Choroid plexus epithelial cell (primary cell): ENCODE data around the gene TMC3.
"Not testable (repeated sequence)": the region's sequence is repeated elsewhere in the genome, so short reads cannot be mapped to it uniquely, and the experiment has no call there.

Experiments used
- DNase-seq: peaks from one replicate; pipeline ENCODE4 v3.0.0-alpha.2; 2010; ENCODE audit warnings: low read depth
- H3K4me3 ChIP-seq: 2 replicates; pipeline ENCODE4 v1.5.1; 2011; ENCODE audit warnings: low read depth, mild to moderate bottlenecking, control low read depth, low read length, moderate library complexity
- TF ChIP-seq, protein P1 (sequence below): conservative IDR thresholded peaks from 2 replicates; pipeline ENCODE4 v1.5.1; 2011; ENCODE audit warnings: low read depth, mild to moderate bottlenecking, control low read depth, inconsistent platforms, low read length, moderate library complexity

The TMC3 gene

DNA sequence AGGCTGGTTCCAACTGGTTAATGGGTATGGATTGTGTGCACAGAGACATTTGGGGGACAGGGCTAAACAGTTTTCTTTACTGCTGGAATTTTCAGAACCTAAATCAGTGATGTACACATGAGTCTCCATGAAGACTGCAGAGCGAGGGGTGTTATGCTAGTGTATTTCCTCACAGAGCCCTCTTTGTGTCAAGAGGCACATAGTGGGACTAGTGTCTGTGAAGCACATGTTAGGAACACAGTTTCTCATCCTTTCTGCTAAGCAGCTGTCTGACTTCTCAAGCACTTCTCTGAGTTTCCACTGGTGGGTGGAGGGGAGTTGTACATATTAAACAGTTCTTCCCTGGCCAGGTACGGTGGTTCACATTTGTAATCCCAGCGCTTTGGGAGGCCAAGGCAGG lies 40.6 kb downstream of the TMC3 start:
- DNase-seq = no peak
- TF ChIP-seq, protein P1, sequence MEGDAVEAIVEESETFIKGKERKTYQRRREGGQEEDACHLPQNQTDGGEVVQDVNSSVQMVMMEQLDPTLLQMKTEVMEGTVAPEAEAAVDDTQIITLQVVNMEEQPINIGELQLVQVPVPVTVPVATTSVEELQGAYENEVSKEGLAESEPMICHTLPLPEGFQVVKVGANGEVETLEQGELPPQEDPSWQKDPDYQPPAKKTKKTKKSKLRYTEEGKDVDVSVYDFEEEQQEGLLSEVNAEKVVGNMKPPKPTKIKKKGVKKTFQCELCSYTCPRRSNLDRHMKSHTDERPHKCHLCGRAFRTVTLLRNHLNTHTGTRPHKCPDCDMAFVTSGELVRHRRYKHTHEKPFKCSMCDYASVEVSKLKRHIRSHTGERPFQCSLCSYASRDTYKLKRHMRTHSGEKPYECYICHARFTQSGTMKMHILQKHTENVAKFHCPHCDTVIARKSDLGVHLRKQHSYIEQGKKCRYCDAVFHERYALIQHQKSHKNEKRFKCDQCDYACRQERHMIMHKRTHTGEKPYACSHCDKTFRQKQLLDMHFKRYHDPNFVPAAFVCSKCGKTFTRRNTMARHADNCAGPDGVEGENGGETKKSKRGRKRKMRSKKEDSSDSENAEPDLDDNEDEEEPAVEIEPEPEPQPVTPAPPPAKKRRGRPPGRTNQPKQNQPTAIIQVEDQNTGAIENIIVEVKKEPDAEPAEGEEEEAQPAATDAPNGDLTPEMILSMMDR = no peak

DNA sequence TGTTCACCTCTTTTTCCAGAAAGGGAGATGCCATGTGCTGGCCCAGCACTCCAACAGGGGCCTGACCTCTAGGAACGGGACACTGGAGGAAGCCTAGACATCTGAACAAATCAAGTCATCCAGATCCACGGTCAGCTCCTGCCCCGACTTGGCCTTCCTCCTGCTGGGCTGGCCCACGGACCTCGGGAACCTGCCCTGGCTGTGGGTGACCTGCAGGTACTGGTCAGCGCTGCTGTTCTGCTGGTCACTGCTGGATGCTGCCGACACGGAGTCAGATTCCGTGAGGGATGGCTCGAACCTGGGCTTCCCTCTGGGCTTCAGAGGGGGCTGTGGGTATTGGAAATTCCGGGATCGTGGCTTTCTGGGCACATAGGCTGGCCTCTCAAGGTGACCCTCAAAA lies 41.7 kb downstream of the TMC3 start:
- TF ChIP-seq, protein P1 = no peak
- DNase-seq = no peak

More for the DNA sequence above, 40.6 kb downstream of the TMC3 start:
- H3K4me3 ChIP-seq = no peak overlapping the region

DNA sequence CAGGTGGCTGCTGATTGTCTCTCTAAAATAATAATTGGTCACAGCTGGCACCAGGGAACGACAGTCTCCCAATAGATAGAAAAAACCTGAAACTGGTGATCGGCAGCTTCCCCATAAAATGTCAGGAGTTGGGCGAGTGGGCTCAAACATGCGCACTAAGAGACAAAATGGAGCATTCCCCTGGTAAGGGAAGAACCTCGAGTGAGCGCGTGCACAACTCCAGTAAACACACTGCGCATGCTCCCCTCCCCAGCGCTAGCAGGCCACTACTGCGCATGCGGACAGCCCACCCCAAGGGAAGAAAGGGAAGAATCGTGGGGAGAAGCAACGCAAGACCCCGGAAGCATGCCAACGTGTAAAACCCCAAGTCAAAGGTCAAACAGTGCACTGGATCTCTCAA lies 42.4 kb downstream of the TMC3 start:
- TF ChIP-seq, protein P1 = no peak
- no peak for DNase-seq
- H3K4me3 ChIP-seq = no peak overlapping the region

More for the DNA sequence above, 41.7 kb downstream of the TMC3 start:
- no peak overlapping the region for H3K4me3 ChIP-seq

DNA sequence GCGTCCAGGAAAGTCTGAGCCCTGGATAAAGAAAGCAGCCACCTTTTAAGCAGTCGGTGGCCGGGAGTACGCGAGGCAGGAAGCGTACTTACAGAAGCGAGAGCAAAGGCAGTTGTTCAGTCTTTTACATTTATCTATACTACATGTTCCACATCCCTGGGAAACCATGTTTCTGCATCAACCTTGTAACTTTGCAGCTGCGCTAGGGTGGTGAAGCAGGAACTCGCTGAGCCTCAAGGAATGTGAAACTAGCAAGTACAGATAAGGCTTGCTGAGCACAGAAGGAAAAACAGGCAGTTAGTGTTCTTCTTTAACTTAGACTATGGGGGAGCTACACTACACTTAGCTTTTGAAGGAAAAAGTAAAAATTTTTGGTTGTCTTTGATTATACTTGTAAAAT lies 42.9 kb downstream of the TMC3 start:
- DNase-seq = peak; percentile 88
- not testable (repeated sequence) for H3K4me3 ChIP-seq

DNA sequence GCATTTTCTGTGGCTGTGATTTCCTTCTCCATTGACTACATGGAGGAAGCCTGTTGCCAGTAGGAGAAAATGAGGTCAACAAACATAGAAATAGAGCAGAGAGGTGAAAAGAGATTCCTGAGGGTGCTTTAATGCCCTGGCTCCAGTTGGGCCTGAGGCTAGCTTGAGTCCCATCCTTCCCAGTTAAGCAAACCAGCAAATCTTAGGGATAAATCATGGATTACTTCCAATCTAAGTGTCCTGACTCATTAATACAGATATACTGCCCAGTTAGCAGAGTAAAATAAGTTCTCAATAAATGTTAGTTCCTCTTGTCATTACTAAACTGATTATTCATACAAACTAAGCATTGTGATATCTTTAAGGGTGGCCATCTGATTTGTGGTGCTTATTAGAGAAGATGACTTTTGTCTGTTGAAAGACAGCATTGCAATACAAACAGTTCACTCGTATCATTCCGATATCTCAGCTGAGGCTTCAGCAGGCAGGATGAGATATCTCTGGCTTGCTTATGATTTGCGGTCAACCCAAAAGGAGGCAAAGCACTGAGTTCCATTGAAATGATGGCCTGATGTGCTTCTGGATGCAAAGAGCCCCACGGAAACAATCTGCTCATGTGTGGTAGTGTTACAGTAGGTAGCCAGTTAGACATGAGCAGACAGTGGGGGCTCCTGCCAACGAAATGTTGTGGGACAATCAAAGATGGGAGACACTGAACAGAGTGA lies 43.5 kb downstream of the TMC3 start:
- no peak for DNase-seq
- TF ChIP-seq, protein P1 = no peak
- no peak overlapping the region for H3K4me3 ChIP-seq

DNA sequence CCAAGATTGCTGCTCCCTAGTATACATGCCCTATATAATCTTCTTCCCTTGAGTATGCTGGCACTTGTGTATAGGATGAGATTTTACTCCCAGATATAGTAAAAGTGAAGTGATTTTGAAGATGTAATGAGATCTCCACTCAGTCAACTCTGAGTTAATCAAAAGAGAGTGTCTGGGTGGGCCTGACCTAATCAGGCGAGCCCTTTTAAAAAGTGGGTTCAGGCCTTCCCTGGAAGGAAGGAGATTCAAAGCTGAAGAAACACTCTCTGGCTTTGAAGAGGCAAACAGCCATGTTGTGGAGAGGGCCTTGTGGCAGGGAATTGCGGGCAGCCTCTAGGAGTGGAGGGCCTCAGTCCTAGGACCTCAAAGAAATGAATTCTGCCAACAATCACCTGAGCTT lies 44.6 kb downstream of the TMC3 start:
- H3K4me3 ChIP-seq = no peak overlapping the region
- no peak for DNase-seq
- TF ChIP-seq, protein P1 = no peak

DNA sequence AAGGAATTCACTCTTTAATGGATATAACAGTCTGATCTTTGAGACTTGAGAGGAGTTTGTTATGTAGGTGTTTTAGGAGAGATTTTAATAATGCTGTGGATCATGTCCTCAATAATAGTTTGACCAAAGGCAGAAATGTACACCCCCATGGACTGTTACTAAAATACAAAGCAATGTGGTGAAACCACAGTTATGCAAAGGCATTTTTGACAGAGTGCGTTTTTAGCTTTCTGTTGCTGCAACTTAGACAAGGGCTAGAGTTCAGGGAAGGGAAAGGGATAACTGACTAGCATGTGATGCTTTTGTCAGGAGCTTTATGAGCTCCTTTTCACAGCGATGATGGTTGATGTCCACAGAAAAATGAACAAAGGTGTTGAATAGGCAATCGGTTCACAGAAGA lies 46.5 kb downstream of the TMC3 start:
- DNase-seq = peak; percentile 98
- H3K4me3 ChIP-seq = no peak overlapping the region
- TF ChIP-seq, protein P1 = no peak
